GM18870 (cell line): ENCODE data around the gene LMTK3.

Experiments
- ATAC-seq: cut with Tn5 transposase; IDR thresholded peaks from one replicate; pipeline ENCODE4 v1.9.1; 2021; ENCODE audit warnings: moderate library complexity; ENCODE audit not compliant: unreplicated experiment

The LMTK3 gene

GRCh38 chr19:48509467-48510194, 2.0 kb downstream of the LMTK3 start:
- ATAC-seq = no peak

- no peak for ATAC-seq
Observed at GRCh38 chr19:48508729-48509411, 2.8 kb downstream of the LMTK3 start.

- ATAC-seq = no peak
Observed at GRCh38 chr19:48507911-48508439, 3.7 kb downstream of the LMTK3 start.

- ATAC-seq = no peak
Observed at GRCh38 chr19:48506138-48506733, 5.4 kb downstream of the LMTK3 start.

GRCh38 chr19:48502350-48503018, 9.2 kb downstream of the LMTK3 start:
- ATAC-seq = no peak

GRCh38 chr19:48501494-48502349, 9.9 kb downstream of the LMTK3 start:
- ATAC-seq = no peak

- ATAC-seq = no peak
Observed at GRCh38 chr19:48500830-48501493, 10.7 kb downstream of the LMTK3 start.

GRCh38 chr19:48499316-48500090, 12.1 kb downstream of the LMTK3 start:
- ATAC-seq = no peak

GRCh38 chr19:48498595-48499311, 12.9 kb downstream of the LMTK3 start:
- ATAC-seq = no peak

- no peak for ATAC-seq
Observed at GRCh38 chr19:48497728-48498594, 13.7 kb downstream of the LMTK3 start.

GRCh38 chr19:48496959-48497727, 14.5 kb downstream of the LMTK3 start:
- no peak for ATAC-seq

GRCh38 chr19:48495396-48495795, 16.2 kb downstream of the LMTK3 start:
- no peak for ATAC-seq

GRCh38 chr19:48493718-48494401, 17.8 kb downstream of the LMTK3 start:
- ATAC-seq = no peak

- ATAC-seq = no peak
Observed at GRCh38 chr19:48492925-48493717, 18.5 kb downstream of the LMTK3 start.

GRCh38 chr19:48491793-48492123, 19.9 kb downstream of the LMTK3 start:
- no peak for ATAC-seq
